AG04450 (cell line): ENCODE measurements around the gene ABHD12. TPM values are rescaled to one million over a fixed set of nuclear protein-coding genes. Genes with fewer than 3 reads are reported as not detected.

Experiments used
- CTCF ChIA-PET: fragments of 300-600, 350-600 bp; formaldehyde crosslinking; extraction: SDS; loops from one replicate; lab custom pipeline; 2022; ENCODE audit warnings: antibody characterized with exemption, inconsistent platforms; lab: Charles Lee
- POLR2A ChIA-PET: fragments of 350-600 bp; formaldehyde crosslinking; extraction: SDS; loops from one replicate; lab custom pipeline; 2021; ENCODE audit warnings: antibody characterized with exemption, inconsistent platforms; lab: Yijun Ruan, JAX
- DNase-seq: peaks from one replicate; pipeline ENCODE4 v3.0.0-alpha.2; 2011; ENCODE audit warnings: low read depth, low spot score
- H3K27ac ChIP-seq: one replicate; pipeline ENCODE4 v1.5.1; 2012; ENCODE audit warnings: low read depth, low read length, control low read depth
- H3K27me3 ChIP-seq: one replicate; pipeline ENCODE4 v1.6.0; 2012; ENCODE audit warnings: low read length; ENCODE audit not compliant: control insufficient read depth, insufficient read depth
- H3K4me3 ChIP-seq: 2 replicates; pipeline ENCODE4 v1.5.1; 2011; ENCODE audit warnings: mild to moderate bottlenecking, low read depth, low read length, control low read depth
- H3K9me3 ChIP-seq: 2 replicates; pipeline ENCODE4 v1.5.1; 2012; ENCODE audit warnings: low read length; ENCODE audit not compliant: control insufficient read depth, insufficient read depth
- CTCF ChIP-seq: IDR thresholded peaks from 2 replicates; pipeline ENCODE4 v1.5.1; 2011; ENCODE audit warnings: low read depth, low read length, control low read depth, inconsistent platforms
- polyA plus RNA-seq: library from polyadenylated mRNA; depleted of rRNA; stranded (reverse); fragments of >200 nt; gene quantifications from 2 replicates; pipeline ENCODE4 v1.2.3, GENCODE V29; 2011

The ABHD12 gene
- polyA plus RNA-seq, 1 experiment, result 33.6 TPM

DNA sequence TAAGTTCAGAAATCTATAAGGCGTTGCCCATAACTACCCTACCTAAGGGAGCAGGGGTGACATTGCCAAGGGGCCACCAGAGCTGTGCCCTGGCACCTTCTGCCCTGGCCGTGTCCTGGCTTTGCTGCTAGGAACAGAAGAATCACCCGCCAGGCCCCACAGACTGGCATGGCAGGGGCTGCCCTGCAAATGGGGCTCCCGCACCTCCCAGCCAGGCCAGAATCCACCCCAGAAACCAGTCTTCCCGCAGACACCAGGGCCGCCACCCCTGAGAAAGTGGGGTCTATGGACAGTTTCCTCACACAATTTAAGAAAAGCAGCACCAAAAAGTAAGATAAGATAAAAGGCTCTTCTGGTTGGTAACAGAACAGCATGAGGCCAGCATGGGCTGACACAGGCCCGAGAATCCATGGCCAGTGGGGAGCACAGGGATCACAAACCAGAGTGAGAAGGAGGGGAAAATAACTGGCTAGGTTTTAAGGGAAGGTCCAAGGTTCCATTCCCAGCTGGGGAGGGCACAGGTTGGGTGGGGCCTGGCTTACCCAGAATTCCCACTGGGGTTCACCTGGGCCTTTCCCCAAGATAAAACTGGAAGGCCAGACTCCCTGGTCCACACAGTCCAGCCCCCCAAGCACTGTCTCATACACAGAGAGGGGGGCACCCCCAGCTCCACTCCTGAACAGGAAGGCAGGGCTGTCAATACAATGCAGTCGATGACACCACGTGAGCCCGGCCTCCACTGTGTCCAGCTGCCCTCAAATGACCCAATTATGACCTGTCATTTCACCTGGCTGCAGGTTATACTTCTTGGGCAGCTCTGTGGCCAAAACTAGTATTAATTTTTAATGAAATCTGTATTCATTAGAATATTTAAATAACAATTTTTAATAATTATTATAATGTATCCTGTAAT is 83.4 kb downstream of the ABHD12 start:
- no peak for DNase-seq
- CTCF ChIA-PET, result interaction anchor here (4.8 kb wide), 1 partner anchor 91 kb away, joined by 42 read pairs; no protein-coding TSS in a partner anchor
- Histone ChIP-seq H3K27ac (peak overlapping the region; percentile 11), H3K9me3 (no peaks in the 10 kb centered on the region; the same call in 1 of the 2 replicates), H3K27me3 (no peaks in the 10 kb centered on the region), H3K4me3 (no peak overlapping the region)
- no peak for TF ChIP-seq CTCF
- POLR2A ChIA-PET, result interaction anchor here (0.5 kb wide), 1 partner anchor 82 kb away, joined by 3 read pairs; no protein-coding TSS in a partner anchor

GRCh38 chr20:25304025-25304549 is 86.5 kb downstream of the ABHD12 start:
- Histone ChIP-seq H3K9me3 (no peaks in the 10 kb centered on the region; the same call in 1 of the 2 replicates), H3K4me3 (no peak overlapping the region), H3K27ac (no peak overlapping the region), H3K27me3 (no peaks in the 10 kb centered on the region)
- DNase-seq, result no peak
- ChIA-PET CTCF (no interaction called here), POLR2A (no interaction called here)
- TF ChIP-seq CTCF, result no peak

DNA sequence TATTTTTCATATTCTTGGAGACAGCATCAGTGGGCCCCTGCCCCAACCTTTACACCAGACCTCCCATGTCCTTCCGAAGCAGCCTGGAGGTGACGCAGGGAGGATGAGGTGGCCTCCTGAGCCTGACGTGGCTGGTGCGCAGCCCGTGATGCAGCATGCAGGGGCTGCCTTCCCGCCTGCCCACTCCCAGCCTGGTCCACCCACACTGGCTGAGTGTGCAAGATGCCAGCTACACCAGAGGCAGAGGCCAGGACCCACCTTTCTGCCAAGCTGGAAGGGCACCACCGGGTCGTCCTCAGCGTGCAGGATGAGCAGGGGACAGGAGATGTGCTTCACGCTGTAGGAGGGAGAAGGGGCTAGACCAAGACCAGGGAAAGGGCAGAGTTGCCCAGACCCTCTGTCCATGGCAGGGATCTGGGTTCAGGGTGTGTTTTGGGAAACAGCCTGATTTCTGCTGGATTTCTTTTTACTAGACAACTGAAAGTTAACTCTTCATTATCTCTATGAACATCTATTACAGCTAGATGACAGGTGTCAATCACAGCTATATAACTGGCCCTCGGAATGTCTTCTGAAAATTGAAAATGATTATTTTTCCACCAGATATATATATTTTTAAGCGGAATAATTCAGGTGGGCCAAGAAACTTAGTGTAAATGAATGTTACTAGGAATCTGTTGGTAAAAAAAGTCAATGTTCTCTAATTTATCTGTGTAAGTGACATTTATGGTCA is 87.2 kb downstream of the ABHD12 start:
- ChIA-PET POLR2A (no interaction called here), CTCF (no interaction called here)
- no peak for DNase-seq
- H3K27ac ChIP-seq, result no peak overlapping the region
- H3K27me3 ChIP-seq, result no peaks in the 10 kb centered on the region
- TF ChIP-seq CTCF, result no peak
- no peaks in the 10 kb centered on the region; the same call in 1 of the 2 replicates for H3K9me3 ChIP-seq
- H3K4me3 ChIP-seq, result no peak overlapping the region

- TF ChIP-seq CTCF, result no peak
- Histone ChIP-seq H3K27ac (no peak overlapping the region), H3K9me3 (no peaks in the 10 kb centered on the region), H3K27me3 (no peaks in the 10 kb centered on the region), H3K4me3 (no peak overlapping the region)
- no peak for DNase-seq
- ChIA-PET CTCF (interaction anchor here (4.7 kb wide), 1 partner anchor 96 kb away, joined by 49 read pairs; no protein-coding TSS in a partner anchor), POLR2A (no interaction called here)
Observed at GRCh38 chr20:25302596-25302995, 88.0 kb downstream of the ABHD12 start.
